ENCODE results near the gene GNB1L.
A peak's percentile ranks its signal among the peaks of the same experiment; 100 is the strongest.

Gene GNB1L

GRCh38 chr22:19762568-19763457 lies 91.9 kb downstream of the GNB1L start:
- peaks cover 88% of the 10 kb centered on the region for H3K27me3 Mint-ChIP-seq

GRCh38 chr22:19761725-19762567 lies 92.7 kb downstream of the GNB1L start:
- no peak overlapping the region for H3K27ac Mint-ChIP-seq
- H3K9me3 Mint-ChIP-seq: no peaks in the 10 kb centered on the region
- no peak for ATAC-seq
- H3K4me1 Mint-ChIP-seq: peaks cover 33% of the 10 kb centered on the region
- H3K4me3 Mint-ChIP-seq: peak overlapping the region; percentile 50
- peaks cover 6% of the 10 kb centered on the region for H3K36me3 Mint-ChIP-seq
- peaks cover 88% of the 10 kb centered on the region for H3K27me3 Mint-ChIP-seq

More at GRCh38 chr22:19762568-19763457, 91.9 kb downstream of the GNB1L start:
- H3K4me1 Mint-ChIP-seq: peaks cover 34% of the 10 kb centered on the region
- H3K4me3 Mint-ChIP-seq: no peak overlapping the region
- H3K36me3 Mint-ChIP-seq: peaks cover 6% of the 10 kb centered on the region
- no peak overlapping the region for H3K27ac Mint-ChIP-seq
- no peaks in the 10 kb centered on the region for H3K9me3 Mint-ChIP-seq
- no peak for ATAC-seq

GRCh38 chr22:19760951-19761724 lies 93.5 kb downstream of the GNB1L start:
- H3K4me3 Mint-ChIP-seq: peak overlapping the region; percentile 50
- H3K9me3 Mint-ChIP-seq: no peaks in the 10 kb centered on the region
- H3K27ac Mint-ChIP-seq: no peak overlapping the region

GRCh38 chr22:19760058-19760950 lies 94.4 kb downstream of the GNB1L start, which contains the start of gene TBX1:
TSS of gene TBX1 (plus strand) at chr22:19760778. CDS start at chr22:19760844, 66 bp downstream.
- H3K36me3 Mint-ChIP-seq: peaks cover 6% of the 10 kb centered on the region
- H3K27ac Mint-ChIP-seq: no peak within 1 kb of the TSS
- no peak for ATAC-seq
- peaks cover 41% of the 10 kb centered on the region for H3K4me1 Mint-ChIP-seq
- no peaks in the 10 kb centered on the region for H3K9me3 Mint-ChIP-seq
- H3K4me3 Mint-ChIP-seq: peak within 1 kb of the TSS; percentile 85
- peaks cover 94% of the 10 kb centered on the region for H3K27me3 Mint-ChIP-seq

More at GRCh38 chr22:19760951-19761724, 93.5 kb downstream of the GNB1L start:
- peaks cover 90% of the 10 kb centered on the region for H3K27me3 Mint-ChIP-seq
- peaks cover 34% of the 10 kb centered on the region for H3K4me1 Mint-ChIP-seq
- no peak for ATAC-seq
- H3K36me3 Mint-ChIP-seq: peaks cover 6% of the 10 kb centered on the region

DNA sequence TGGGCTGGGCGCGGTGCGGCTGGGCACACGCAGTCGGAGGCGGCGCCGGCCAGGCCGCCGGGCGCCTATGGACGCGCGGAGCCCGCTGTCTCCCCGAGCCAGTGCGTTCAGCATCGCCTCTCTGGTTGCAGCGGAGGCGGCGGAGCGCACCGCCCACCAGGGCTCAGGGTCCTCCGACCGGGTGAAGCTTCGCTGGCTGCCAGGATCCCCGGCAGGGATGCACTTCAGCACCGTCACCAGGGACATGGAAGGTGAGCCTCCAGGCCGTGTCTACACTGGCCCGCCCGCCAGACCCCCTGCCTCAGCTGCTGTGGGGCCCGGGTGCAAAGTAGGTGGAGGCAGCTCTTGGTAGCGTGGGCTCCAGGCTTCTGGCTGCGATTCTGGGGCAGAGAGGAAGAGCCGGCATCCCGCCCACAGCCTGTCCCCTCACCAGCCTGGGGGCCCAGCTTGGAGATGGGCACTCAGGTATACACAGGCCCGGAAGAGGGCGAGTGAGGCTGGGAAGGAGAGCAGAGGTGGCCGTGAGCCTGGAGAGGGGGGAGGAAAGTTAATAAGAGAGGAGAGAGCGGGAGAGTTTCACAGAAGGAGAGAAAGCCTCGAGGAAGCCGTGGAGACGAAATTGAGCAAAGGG lies 95.1 kb downstream of the GNB1L start:
- H3K27ac Mint-ChIP-seq: no peak overlapping the region

GRCh38 chr22:19758896-19759426 lies 95.7 kb downstream of the GNB1L start:
- Mint-ChIP-seq H3K4me1 (peaks cover 41% of the 10 kb centered on the region), H3K27ac (no peak overlapping the region), H3K4me3 (peak overlapping the region; percentile 42), H3K36me3 (peaks cover 6% of the 10 kb centered on the region), H3K9me3 (no peaks in the 10 kb centered on the region), H3K27me3 (peaks cover 94% of the 10 kb centered on the region)
- ATAC-seq: no peak

More for the DNA sequence above, 95.1 kb downstream of the GNB1L start:
- Mint-ChIP-seq H3K9me3 (no peaks in the 10 kb centered on the region), H3K4me3 (peak overlapping the region; percentile 85), H3K4me1 (peaks cover 41% of the 10 kb centered on the region), H3K27me3 (peaks cover 94% of the 10 kb centered on the region), H3K36me3 (peaks cover 6% of the 10 kb centered on the region)
- ATAC-seq: no peak

GRCh38 chr22:19757985-19758895 lies 96.4 kb downstream of the GNB1L start:
- H3K27ac Mint-ChIP-seq: no peak overlapping the region
- no peak overlapping the region for H3K4me3 Mint-ChIP-seq
- H3K4me1 Mint-ChIP-seq: peaks cover 41% of the 10 kb centered on the region
- no peaks in the 10 kb centered on the region for H3K9me3 Mint-ChIP-seq
- H3K36me3 Mint-ChIP-seq: peaks cover 6% of the 10 kb centered on the region
- ATAC-seq: no peak
- H3K27me3 Mint-ChIP-seq: peaks cover 94% of the 10 kb centered on the region

DNA sequence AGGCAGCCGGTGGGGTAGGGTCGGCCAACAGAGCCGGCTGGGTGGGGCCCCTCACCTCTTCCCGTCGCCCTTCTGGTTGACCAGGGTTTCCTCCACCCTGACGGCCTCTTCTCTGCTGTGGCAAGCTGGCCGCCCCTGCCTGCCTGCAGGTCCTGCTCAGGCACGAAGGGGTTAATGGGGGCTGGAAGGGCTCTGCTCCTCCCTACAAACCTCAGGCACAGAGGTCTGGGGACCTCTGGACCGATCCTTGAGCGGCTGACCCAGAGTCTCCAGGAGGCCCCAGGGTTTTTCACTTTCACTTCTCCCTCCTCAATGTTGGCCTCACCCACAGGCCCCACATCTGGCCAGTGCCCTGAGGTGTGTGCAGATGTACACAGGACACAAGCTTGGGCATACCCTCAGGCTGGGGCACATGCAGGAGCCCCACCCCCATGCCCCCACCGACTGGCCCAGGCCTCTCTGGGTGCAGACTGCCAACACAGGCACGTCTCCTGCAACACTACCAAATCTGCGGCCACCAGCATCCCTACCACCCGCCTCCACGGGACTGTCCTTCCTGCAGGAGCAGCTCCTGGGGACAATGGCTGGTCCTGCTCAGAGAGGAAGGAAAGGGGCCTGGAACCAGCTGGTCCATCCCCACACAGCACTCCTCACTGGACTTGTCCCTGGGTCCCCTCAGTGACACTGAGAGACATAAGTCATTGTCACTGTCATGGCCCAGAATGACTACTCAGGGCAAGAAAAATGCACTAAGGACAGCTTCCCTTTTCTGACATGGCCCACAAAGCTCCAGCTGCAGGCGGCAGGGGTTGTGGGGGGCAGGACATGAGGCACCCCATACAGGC lies 97.3 kb downstream of the GNB1L start:
- Mint-ChIP-seq H3K9me3 (no peaks in the 10 kb centered on the region), H3K36me3 (peaks cover 6% of the 10 kb centered on the region), H3K27me3 (peaks cover 94% of the 10 kb centered on the region), H3K27ac (peak overlapping the region; percentile 8), H3K4me1 (peaks cover 41% of the 10 kb centered on the region), H3K4me3 (peak overlapping the region; percentile 69)
- ATAC-seq: peak; percentile 61

DNA sequence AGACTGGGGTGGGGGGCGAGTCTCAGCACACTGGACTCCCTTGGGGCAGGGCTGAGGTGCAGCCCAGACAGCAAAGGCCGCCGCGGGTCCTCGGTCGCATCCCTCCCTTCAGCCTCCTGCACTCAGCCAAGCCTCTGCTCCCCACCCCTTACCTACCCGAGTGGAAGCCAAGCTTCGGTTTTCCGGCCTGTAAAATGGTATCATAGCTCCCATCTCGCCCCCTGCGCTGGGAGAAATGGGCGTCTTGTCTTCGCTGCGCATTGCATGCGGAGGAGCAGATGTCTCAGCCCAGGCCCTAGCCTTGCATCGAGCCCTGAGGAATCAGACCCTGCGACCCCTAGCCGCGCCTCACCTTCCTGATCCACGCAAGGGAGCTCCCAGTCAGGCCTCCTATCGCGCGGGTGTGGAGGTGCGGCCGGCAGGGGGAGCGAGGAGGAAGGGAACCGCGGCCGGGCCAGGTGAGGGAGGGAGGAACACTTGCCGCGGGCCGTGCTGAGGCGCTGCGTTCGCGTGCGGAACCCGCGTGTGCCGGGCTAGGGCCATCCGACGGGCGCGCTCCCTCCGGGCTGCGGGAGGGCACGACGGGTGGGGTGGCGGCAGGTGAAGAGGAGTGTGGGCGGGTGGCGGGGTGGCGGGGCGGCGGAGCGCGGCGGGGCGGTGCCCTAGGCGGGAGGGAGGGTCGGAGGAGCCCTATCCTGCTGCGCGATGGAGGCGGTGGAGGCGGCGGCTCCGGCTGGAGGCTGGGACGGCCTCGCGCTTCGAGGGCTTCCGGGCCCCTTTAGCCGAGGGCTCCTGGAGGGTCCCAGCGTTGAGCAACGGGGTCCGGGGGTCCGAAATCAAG lies 98.2 kb downstream of the GNB1L start:
- peak overlapping the region; percentile 46 for H3K4me3 Mint-ChIP-seq
- H3K36me3 Mint-ChIP-seq: peaks cover 6% of the 10 kb centered on the region
- H3K27me3 Mint-ChIP-seq: peaks cover 94% of the 10 kb centered on the region
- H3K4me1 Mint-ChIP-seq: peaks cover 41% of the 10 kb centered on the region
- ATAC-seq: peak; percentile 37
- no peak overlapping the region for H3K27ac Mint-ChIP-seq
- no peaks in the 10 kb centered on the region for H3K9me3 Mint-ChIP-seq

DNA sequence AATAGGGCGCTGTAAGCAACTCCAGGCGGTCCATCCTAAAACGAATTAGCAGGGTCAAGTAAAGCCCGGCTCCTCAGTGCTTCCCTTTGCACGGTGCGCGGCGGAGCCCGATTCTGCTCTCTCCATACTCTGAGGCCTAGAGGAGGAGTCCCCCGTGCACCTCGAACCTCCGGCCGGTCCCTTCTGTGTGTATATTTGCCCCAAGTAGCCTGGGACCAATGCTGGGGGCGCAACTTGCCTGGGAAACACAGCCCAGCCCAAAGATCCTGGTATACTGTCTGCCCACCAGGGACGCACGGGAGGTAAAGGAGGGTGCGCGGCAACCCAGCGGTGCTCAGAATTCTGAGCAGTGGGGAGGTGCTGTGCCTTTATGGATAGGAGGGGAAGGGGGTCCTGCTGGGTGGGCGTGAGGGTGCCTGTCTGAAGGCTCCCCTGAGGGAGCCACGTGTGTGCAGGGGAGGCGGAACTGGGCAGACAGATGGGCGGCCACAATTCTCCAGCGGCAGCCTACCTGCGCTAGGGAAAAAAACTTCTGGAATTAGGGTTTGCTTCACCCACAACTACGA lies 98.9 kb downstream of the GNB1L start:
- Mint-ChIP-seq H3K36me3 (peaks cover 6% of the 10 kb centered on the region), H3K27ac (no peak overlapping the region), H3K4me1 (peaks cover 41% of the 10 kb centered on the region), H3K27me3 (peaks cover 98% of the 10 kb centered on the region), H3K4me3 (peak overlapping the region; percentile 46), H3K9me3 (no peaks in the 10 kb centered on the region)
- no peak for ATAC-seq

- H3K36me3 Mint-ChIP-seq: peaks cover 3% of the 10 kb centered on the region
- H3K4me3 Mint-ChIP-seq: no peak overlapping the region
- peaks cover 98% of the 10 kb centered on the region for H3K27me3 Mint-ChIP-seq
- H3K9me3 Mint-ChIP-seq: no peaks in the 10 kb centered on the region
- ATAC-seq: no peak
- H3K27ac Mint-ChIP-seq: no peak overlapping the region
- peaks cover 38% of the 10 kb centered on the region for H3K4me1 Mint-ChIP-seq
These were observed 99.4 kb downstream of the GNB1L start for GRCh38 chr22:19755145-19755710.

All from stimulated activated memory B cell treated with anti-CD40 and anti-IgM and Interleukin-4, amounts not matched to agents 10 μg/mL and 1 μg/mL and 100 μg/mL, for 72 hours (primary cell).